ENCODE measurements around the gene TMEM60.

Gene TMEM60

DNA sequence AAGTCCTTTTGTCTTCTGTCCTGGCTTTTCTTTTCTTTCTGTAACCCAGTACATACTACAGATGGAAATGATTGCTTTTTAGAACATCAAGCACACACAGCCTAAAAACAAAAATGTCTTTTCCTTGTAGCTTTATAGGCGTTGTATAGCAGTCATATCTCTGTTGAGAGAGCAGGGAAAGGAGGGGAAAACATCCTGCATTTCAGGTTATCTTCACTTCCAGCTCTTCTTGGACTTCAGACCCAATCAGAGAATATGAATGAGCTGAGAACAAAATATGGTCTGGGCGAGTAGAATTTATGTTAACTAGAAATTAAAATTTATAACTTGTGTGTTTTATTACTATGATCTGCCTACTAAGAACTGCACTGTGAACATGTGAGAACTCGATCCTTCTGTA, 14.7 kb downstream of the TMEM60 start:
- TF ChIP-seq, protein P1, sequence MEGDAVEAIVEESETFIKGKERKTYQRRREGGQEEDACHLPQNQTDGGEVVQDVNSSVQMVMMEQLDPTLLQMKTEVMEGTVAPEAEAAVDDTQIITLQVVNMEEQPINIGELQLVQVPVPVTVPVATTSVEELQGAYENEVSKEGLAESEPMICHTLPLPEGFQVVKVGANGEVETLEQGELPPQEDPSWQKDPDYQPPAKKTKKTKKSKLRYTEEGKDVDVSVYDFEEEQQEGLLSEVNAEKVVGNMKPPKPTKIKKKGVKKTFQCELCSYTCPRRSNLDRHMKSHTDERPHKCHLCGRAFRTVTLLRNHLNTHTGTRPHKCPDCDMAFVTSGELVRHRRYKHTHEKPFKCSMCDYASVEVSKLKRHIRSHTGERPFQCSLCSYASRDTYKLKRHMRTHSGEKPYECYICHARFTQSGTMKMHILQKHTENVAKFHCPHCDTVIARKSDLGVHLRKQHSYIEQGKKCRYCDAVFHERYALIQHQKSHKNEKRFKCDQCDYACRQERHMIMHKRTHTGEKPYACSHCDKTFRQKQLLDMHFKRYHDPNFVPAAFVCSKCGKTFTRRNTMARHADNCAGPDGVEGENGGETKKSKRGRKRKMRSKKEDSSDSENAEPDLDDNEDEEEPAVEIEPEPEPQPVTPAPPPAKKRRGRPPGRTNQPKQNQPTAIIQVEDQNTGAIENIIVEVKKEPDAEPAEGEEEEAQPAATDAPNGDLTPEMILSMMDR (IDR thresholded peaks at IDR 0.05), result no peak
- no peak overlapping the region for H3K4me3 ChIP-seq
- no peak overlapping the region for H3K27ac ChIP-seq
- no peak for DNase-seq (ENCODE audit: low spot score)

DNA sequence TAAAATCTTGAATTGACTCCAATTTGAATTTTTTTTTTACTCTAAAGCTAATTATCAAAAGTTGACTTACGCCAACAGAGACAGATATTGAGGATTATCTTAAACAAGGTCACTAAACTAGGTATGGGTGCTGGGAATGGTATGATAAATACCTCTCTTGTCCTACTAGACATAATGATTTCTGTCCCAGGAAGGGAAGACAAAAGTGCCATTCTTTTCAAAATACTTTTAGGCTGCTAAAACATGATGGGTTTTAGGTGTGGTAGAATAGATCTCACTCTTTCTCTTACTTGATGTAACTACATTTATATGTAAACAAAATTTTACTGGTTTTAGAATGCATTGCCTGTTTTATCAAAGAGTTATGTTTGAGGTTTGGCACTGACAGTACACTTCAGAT, 15.1 kb downstream of the TMEM60 start:
- DNase-seq (ENCODE audit: low spot score), result no peak
- Histone ChIP-seq H3K27ac (no peak overlapping the region), H3K4me3 (no peak overlapping the region)
- TF ChIP-seq, protein P1 (IDR thresholded peaks at IDR 0.05), result no peak

DNA sequence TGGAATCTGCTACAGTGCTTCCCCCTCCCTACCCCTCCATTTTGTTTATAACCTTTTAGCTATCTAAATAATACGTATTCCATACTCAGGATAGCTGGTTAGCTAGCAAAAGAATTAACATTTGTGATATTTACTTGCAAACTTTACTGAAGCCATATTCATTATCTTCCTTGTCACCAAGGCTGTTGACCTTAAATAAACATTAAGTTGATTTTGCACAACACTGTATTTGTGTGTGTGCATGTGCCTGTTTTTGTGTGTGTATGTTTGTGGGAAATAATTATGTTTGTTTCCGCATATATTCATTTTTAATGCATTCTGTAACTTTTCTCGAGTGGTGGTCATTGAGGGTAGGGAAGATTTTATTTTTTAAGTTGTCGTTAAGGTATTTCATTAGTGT, 15.9 kb downstream of the TMEM60 start:
- Histone ChIP-seq H3K4me3 (no peak overlapping the region), H3K27ac (no peak overlapping the region)
- TF ChIP-seq, protein P1 (IDR thresholded peaks at IDR 0.05), result no peak
- DNase-seq (ENCODE audit: low spot score), result no peak

DNA sequence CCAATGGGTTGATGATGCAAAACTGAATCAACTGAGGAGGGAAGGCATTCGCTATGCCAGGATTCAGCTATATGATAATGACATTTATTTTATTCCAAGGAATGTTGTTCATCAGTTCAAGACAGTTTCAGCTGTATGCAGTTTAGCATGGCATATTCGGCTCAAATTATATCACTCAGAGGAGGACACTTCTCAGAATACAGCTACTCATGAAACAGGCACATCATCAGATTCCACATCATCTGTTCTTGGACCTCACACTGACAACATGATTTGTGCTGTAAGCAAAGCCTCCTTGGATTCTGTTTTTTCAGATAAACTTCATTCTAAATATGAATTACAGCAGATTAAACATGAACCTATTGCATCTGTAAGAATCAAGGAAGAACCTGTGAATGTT, 19.7 kb downstream of the TMEM60 start:
- no peak for DNase-seq (ENCODE audit: low spot score)
- TF ChIP-seq, protein P1 (IDR thresholded peaks at IDR 0.05), result no peak
- Histone ChIP-seq H3K27ac (no peak overlapping the region), H3K4me3 (no peak overlapping the region)

DNA sequence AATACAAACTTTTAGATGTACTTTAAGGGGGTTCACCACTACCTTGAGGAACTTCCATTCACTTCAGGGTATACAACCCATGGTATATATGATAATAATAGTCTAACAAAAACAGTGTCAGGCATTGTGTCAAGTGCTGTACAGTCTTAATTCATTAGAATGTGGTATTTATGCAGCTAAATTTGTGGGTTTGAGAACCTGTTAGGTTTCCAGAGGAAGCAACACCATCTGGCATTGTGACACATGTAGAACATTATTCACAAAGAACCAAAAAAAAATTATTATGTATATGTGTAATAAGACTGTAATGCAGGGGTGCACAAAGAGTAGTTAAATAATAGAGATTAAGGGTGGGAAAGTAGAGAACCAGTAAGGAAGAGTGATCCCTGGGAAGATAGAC, 26.3 kb downstream of the TMEM60 start:
- TF ChIP-seq, protein P1 (IDR thresholded peaks at IDR 0.05), result no peak
- Histone ChIP-seq H3K27ac (no peak overlapping the region), H3K4me3 (no peak overlapping the region)
- no peak for DNase-seq (ENCODE audit: low spot score)

DNA sequence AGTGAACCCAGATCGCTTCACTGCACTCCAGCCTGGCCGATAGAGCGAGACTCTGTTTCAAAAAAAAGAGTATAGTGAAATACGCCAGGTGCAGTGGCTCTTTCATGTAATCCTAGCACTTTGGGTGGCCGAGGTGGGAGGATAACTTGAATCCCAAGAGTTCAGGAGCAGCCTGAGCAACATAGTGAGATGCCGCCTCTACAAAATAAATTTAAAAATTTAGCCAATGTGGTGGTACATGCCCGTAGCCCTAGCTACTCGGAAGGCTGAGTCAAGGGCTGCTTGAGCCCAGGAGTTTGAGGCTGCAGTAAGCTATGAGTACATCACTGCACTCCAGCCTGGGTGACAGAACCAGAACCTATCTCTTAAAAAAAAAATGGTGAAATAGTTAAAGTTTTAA, 27.9 kb downstream of the TMEM60 start:
- no peak overlapping the region for H3K4me3 ChIP-seq
- TF ChIP-seq, protein P1 (IDR thresholded peaks at IDR 0.05), result no peak
- no peak overlapping the region for H3K27ac ChIP-seq
- no peak for DNase-seq (ENCODE audit: low spot score)

DNA sequence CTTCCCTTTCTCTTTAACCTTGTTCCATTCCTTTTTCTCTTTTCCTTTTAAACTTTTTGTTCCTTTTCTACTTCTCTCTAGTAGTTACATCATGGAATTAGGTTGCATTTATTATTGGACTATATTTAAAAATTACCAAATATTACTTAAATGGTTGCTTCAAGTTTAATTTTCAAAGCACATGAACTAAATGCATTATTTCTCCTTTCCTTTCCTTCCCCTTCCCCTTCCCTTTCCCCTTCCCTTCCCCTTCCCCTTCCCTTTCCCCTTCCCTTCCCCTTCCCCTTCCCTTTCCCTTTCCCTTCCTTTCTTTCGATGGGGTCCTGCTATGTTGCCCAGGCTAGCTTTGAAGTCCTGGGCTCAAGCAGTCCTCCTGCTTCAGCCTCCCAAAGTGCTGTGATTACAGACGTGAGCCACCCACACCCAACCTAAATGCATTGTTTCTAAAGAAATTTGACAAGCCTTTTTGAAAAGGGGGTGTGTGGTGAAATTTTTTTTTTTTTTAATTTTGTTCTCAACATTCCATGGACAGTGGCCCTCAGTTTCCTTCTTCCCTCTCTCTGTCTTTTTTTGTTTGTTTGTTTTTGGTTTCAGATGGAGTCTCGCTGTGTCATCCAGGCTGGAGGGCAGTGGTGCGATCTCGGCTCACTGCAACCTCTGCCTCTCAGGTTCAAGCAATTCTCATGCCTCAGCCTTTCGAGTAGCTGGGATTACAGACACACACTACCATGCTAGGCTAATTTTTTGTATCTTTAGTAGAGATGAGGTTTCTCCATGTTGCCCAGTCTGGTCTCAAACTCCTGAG, 31.2 kb downstream of the TMEM60 start:
- TF ChIP-seq, protein P1 (IDR thresholded peaks at IDR 0.05), result no peak
- Histone ChIP-seq H3K27ac (no peak overlapping the region), H3K4me3 (no peak overlapping the region)
- DNase-seq (ENCODE audit: low spot score), result no peak

All from coronary artery (tissue), 2 donors.